ENCODE measurements around the gene ZMYND12.
"Not testable (repeated sequence)": the region's sequence is repeated elsewhere in the genome, so short reads cannot be mapped to it uniquely, and the experiment has no call there.

ZMYND12 gene

GRCh38 chr1:42456010-42456753 lies at the start of gene ZMYND12, which contains the start of gene PPCS:
Gene ZMYND12, minus strand, starts transcription at chr1:42456022. Its CDS starts 25 bp downstream, at chr1:42455997.
Gene PPCS, plus strand, starts transcription at chr1:42456543. Its CDS starts 23 bp downstream, at chr1:42456566.
- DNase-seq (ENCODE audit: low read depth in 2 of 2, low spot score in 1 of 2): peak; percentile 78

GRCh38 chr1:42504535-42505128 lies 48.8 kb upstream of the ZMYND12 start:
- DNase-seq (ENCODE audit: low read depth in 2 of 2, low spot score in 1 of 2): no peak

GRCh38 chr1:42502031-42502430 lies 46.2 kb upstream of the ZMYND12 start:
- DNase-seq (ENCODE audit: low read depth in 2 of 2, low spot score in 1 of 2): not testable (repeated sequence)

GRCh38 chr1:42490237-42490636 lies 34.4 kb upstream of the ZMYND12 start:
- no peak for DNase-seq (ENCODE audit: low read depth in 2 of 2, low spot score in 1 of 2)

GRCh38 chr1:42484382-42484781 lies 28.6 kb upstream of the ZMYND12 start:
- no peak for DNase-seq (ENCODE audit: low read depth in 2 of 2, low spot score in 1 of 2)

GRCh38 chr1:42482635-42483153 lies 26.9 kb upstream of the ZMYND12 start:
- DNase-seq (ENCODE audit: low read depth in 2 of 2, low spot score in 1 of 2): no peak

- no peak for DNase-seq (ENCODE audit: low read depth in 2 of 2, low spot score in 1 of 2)
These were observed 25.1 kb upstream of the ZMYND12 start for GRCh38 chr1:42480921-42481320.

- DNase-seq (ENCODE audit: low read depth in 2 of 2, low spot score in 1 of 2): no peak
These were observed 23.8 kb upstream of the ZMYND12 start for GRCh38 chr1:42479621-42480020.

- no peak for DNase-seq (ENCODE audit: low read depth in 2 of 2, low spot score in 1 of 2)
These were observed 22.0 kb upstream of the ZMYND12 start for GRCh38 chr1:42477775-42478174.

GRCh38 chr1:42477354-42477753 lies 21.5 kb upstream of the ZMYND12 start:
- not testable (repeated sequence) for DNase-seq (ENCODE audit: low read depth in 2 of 2, low spot score in 1 of 2)

- no peak for DNase-seq (ENCODE audit: low read depth in 2 of 2, low spot score in 1 of 2)
These were observed 20.8 kb upstream of the ZMYND12 start for GRCh38 chr1:42476605-42477004.

GRCh38 chr1:42469727-42470126 lies 13.9 kb upstream of the ZMYND12 start:
- DNase-seq (ENCODE audit: low read depth in 2 of 2, low spot score in 1 of 2): no peak

- no peak for DNase-seq (ENCODE audit: low read depth in 2 of 2, low spot score in 1 of 2)
These were observed 10.2 kb upstream of the ZMYND12 start for GRCh38 chr1:42466030-42466429.

- DNase-seq (ENCODE audit: low read depth in 2 of 2, low spot score in 1 of 2): no peak
These were observed 8.1 kb upstream of the ZMYND12 start for GRCh38 chr1:42463921-42464320.

GRCh38 chr1:42462828-42463763 lies 7.3 kb upstream of the ZMYND12 start, which contains the start of gene CCDC30:
Gene CCDC30, plus strand, starts transcription at chr1:42463286. Its CDS starts 17,266 bp downstream, at chr1:42480552.
- DNase-seq (ENCODE audit: low read depth in 2 of 2, low spot score in 1 of 2): peak; percentile 86 to 90

GRCh38 chr1:42461196-42461595 lies 5.4 kb upstream of the ZMYND12 start:
- no peak for DNase-seq (ENCODE audit: low read depth in 2 of 2, low spot score in 1 of 2)

- DNase-seq (ENCODE audit: low read depth in 2 of 2, low spot score in 1 of 2): peak; percentile 11 to 25
These were observed 900 bp upstream of the ZMYND12 start for GRCh38 chr1:42456754-42457089.

- DNase-seq (ENCODE audit: low read depth in 2 of 2, low spot score in 1 of 2): no peak
These were observed 1.4 kb downstream of the ZMYND12 start for GRCh38 chr1:42454403-42454802.

GRCh38 chr1:42453386-42453785 lies 2.4 kb downstream of the ZMYND12 start:
- DNase-seq (ENCODE audit: low read depth in 2 of 2, low spot score in 1 of 2): no peak

- DNase-seq (ENCODE audit: low read depth in 2 of 2, low spot score in 1 of 2): no peak
These were observed 5.8 kb downstream of the ZMYND12 start for GRCh38 chr1:42450061-42450460.

- DNase-seq (ENCODE audit: low read depth in 2 of 2, low spot score in 1 of 2): no peak
These were observed 6.6 kb downstream of the ZMYND12 start for GRCh38 chr1:42449256-42449655.

Data from stimulated activated CD8-positive, alpha-beta memory T cell treated with anti-CD3 and anti-CD28 coated beads, Interleukin-4, amount 100 ng/mL, for 1 hour (primary cell).